HG03342 (cell line): ENCODE results near the gene MIX23.
A peak's percentile ranks its signal among the peaks of the same experiment; 100 is the strongest.

Experiments used
- ATAC-seq: cut with Tn5 transposase; IDR thresholded peaks from one replicate; pipeline ENCODE4 v1.9.1; 2021; ENCODE audit warnings: mild to moderate bottlenecking, moderate library complexity; ENCODE audit not compliant: unreplicated experiment

The MIX23 gene

DNA sequence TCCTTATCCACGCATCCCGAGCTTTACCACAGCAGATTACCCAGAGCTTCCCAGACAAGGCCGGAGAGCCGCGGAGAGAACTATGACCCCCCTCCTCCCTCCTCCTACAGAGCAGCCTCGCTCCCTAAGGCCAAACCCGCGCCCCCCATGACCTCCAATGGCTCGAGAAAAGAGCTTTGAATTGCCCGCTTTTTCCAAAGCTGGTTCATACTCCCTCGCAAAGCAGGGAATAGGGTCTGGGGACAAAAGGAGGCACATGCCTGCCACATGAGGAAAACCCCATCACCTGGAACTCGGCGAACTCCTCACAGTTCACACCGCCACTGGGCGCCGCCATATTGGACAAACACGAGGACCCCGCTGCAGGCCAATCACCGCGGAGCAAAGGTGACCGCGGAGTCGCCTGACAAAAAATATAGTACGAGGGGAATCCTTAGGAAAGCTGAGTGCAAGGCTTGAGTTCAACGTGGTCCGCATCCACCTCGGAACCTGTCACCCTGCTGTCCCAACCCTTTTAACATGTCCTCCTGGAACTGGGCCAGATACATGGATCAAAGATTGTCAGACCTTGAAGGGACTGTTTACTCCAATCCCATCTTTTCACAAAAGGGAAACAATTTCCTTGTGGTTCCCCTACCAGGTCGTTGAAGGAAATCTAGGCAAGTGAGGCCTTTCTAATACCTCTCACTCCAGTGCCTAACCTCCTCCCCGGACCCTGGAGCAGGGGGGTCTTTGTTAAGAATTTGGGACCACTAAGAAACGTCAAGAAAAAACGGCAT is at the start of gene MIX23:
Gene MIX23 (minus strand): TSS at position 344 of the 779 bp plus-strand sequence. CDS start 7 bp downstream, at position 337.
- peak; percentile 45 for ATAC-seq

DNA sequence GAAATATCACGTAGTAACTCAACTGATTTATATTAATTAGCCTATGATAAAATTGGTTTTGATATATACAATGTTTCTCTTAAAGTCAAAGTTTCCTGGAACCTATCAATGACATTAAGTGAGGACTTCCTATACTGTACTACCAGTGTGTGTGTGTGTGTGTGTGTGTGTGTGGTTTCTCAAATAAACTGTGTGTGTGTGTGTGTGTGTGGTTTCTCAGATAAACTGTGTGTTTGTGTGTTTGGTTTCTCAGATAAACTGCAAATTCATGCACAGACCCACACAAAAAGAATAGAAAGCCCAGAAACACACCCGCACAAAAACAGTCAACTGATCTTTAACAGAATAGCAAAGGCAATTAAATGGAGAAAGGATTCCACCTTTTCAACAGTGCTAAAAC is 47.3 kb upstream of the MIX23 start:
- no peak for ATAC-seq

DNA sequence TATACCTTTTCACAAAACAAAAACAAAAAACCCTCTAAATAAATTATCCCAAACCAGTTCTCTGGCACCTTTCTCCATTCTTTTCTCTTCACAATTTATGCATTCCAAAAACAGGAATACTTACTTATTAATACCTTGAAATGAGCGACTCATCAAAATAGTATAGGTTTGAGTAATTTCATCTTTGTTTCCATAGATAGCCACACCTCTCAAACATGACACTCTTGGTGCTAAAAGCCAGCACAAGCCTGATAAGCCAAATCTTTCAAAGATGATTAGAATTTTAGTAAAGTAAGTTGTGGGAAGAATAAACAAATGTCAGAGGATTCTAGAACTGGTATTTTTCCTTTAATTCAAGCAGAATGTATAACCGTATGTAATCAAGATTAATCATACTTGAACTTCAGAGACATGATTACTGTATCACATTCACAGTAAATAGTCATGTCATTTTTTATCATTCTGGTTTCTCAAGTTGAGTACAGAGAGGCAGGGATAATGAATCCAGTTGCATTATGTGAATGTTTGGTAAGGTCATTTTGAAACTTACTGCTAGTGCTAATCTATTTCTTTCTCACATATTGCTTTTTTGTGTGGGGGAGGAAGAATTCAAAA is 44.9 kb upstream of the MIX23 start:
- ATAC-seq = no peak

DNA sequence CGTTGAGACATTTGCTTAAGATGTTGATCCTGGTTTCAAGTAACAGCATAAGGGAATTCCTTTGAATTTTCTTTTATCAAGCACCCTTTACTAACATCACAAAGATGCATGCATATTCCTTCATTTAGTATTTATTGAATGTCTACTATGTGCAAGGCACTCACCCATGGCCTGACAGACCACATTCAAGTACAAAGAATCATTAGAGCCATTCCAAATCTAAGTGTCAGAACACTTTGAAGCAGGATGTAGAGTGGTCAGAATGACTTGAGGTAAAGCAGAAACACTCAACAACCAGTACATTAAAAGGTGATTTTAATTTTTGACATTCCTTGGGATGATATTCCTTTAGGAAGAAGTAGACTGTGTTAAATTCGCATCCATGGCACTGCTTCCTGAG is 38.8 kb upstream of the MIX23 start:
- ATAC-seq = no peak

DNA sequence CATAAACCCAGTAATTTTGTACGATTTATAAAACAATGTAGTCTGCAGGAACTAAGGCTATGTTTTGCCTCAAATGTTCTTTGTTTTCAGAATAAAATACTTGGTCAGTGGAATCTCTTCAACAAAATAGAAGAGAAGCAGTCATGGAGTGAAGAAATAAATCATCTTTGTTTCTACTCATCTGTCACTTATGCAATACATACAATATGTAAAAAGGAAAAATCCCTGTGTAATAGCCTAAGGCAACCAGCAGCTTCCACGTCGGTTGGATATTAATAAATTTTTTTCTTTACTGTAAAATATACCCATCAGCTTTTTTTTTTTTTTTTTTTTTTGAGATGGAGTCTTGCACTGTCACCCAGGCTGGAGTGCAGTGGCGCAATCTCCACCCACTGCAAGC is 38.1 kb upstream of the MIX23 start:
- no peak for ATAC-seq

GRCh38 chr3:122416966-122417365 is 33.9 kb upstream of the MIX23 start:
- no peak for ATAC-seq

DNA sequence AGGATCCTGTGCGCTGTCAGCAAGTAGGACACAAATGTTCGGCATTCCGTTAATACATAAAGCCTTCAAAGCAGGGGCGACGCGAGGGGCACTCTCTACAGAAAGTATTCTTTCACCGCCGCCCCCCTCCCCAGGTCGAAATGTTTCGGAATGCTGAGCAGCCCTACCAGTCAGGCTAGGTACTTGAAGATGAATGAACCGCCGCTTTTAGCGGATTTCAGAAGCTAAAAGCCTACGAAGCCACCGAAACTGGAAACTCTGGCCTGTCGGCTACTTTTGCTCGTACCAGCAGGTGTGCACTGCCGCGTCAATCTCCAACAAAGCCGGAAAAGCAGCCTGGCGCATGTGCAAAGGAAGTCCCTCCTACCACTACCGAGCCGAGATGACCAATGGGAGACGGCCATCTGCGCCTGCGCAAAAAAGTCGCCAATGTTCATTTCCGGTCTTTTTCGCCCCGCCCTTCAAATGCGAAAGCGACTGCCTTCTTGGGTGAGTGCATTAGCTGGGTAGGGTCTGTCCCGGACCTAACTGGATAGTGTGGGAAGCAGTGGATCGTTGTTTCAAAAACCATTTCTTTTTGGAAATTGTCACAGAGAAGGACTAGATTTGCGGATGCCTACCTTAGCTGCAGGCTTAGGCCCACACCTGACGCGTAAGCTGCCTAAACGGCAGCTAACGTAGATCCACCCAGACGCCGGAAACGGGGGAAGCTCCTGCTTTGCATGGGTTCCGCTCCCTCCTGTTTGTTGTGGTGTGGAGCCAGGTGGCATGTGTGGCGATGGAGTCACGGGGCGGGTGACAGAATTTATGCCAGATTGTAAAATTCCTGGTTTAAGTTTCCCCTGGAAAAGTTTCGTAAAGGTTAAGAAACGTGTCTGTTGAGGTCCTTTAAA is 33.0 kb upstream of the MIX23 start, which contains the start of gene WDR5B:
Gene WDR5B (minus strand): TSS at position 301 of the 893 bp plus-strand sequence. CDS start 534 bp downstream, outside the sequence.
- peak; percentile 84 for ATAC-seq

- peak; percentile 66 for ATAC-seq
Observed at GRCh38 chr3:122415104-122415744, 32.2 kb upstream of the MIX23 start.

DNA sequence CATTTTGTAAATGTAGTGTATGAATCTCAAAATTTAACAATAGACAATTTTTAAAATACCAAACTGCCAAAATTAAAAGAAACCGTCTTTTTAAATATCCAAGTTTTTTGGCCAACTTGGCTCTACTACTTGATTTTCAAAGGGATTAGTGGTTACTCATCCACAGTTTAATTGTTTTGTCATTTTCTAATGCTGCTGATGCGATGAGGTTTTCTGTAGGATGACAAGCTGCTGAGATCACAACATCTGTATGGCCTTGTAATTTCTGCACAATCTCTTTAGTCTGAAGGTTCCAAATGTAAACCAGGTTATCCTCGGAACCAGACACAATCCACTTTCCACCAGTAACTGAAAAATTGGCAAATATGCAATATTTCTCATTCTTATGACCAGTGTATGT is 31.4 kb upstream of the MIX23 start:
- no peak for ATAC-seq

- ATAC-seq = no peak
Observed at GRCh38 chr3:122410639-122411038, 27.6 kb upstream of the MIX23 start.

DNA sequence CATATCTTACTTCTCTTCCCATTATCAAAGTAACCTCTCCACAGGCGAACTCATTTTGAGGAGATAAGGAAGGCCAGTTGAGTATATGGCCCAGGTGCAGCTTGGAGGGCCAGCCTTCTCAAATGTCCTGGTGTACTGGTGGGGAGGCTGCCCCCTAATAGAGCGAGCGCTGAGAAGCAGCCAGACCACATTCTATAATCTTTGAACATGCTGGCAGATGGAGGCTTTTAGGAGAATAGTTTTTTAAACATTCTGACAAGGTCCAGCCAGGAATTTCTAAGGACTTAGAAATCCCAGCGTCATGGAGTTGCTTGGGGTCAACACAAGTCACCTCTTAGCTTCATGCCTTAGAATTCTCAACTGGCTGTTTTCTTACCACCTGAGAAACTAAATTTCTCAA is 27.1 kb upstream of the MIX23 start:
- ATAC-seq = no peak

DNA sequence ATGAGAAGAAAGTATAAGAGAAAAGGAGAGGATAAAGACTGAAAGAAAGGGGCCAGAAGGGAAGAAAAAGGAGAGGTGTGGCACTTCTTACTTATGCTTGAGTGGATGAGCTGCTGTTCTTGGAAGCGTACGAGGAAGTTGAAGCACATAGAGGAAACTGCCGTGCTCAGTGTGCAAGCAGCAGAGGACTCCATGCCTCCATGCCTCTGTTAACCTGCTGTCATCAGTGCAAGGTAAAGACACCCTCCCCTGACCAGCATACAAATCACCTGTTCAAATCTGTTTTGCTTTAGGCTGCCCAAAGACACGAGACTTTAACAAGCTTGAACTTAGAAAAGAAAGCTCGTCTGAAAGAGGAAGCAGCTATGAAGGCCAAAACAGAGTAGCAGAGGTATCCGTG is 26.4 kb upstream of the MIX23 start:
- ATAC-seq = no peak

DNA sequence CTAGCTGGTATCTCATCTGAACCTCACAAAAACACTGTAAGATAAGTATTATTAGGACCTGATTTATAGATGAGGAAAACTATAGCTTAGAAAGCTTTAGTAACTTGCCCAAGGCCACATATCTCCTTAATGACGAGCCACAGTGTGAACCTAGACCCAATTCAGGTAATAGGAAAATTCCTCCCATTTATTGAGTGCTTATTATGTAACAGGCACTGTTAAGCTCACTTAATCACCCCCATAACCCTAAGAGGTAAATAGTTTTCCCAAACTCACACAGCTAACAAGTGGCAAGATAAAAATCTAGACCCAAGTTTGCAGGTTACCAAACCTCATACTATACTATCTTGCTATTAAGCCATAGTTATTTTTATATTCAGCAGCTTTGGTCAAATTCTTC is 24.9 kb upstream of the MIX23 start:
- ATAC-seq = no peak

DNA sequence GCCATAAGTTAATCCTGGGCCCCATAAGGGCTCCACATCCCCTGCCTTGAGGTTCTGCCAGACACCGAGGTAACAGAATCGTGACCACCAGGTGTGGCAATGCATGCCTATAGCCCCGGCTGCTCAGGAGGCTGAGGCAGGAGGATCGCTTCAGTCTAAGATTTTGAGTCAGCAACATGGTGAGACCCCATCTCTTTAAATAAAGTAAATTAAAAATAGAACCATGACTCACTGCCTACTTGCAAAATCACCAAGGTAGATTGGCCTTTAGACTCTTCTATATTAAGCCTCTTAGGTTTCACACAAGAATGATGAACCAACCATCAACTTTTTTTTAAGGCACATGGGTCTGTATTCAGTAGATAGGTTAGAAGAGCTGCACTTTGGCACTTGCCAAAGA is 23.2 kb upstream of the MIX23 start:
- no peak for ATAC-seq

DNA sequence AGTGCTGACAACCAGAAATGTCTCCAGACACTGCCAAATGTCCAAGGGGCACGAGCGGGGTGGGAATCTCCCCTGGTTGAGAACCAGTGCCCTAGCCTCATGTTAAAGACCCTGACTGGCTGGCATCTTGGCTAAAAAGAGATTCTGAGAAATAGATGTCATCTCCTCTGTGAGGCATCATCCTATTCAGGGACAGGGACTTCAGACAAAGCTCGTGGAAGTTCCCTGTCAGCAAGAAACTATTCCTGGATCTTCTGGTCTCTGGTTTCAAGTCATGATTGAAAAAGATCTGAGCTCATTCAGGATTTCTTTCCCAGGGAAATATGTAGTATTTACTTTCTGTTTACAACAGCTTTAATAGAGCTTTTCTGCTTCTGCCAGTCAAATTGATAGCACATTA is 22.0 kb upstream of the MIX23 start:
- no peak for ATAC-seq

DNA sequence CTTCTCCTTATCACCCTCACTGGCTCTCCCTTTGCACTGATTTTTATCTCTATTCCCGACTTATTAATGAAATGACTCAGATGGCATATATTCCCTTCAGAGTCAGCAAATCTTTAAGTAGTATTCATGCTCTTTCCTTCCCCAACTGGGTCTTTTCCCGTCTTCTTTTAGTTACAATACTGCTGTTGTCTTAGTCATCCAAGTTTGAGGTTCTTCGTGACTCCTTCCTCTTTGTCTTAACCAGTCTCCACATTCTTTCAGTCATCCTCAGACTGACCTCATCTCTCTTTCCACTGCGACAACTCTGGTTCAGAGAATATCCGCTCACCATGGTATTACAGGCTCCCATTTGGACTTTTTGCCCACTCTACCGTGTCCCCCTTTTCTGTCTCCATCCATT is 20.5 kb upstream of the MIX23 start:
- ATAC-seq = no peak

DNA sequence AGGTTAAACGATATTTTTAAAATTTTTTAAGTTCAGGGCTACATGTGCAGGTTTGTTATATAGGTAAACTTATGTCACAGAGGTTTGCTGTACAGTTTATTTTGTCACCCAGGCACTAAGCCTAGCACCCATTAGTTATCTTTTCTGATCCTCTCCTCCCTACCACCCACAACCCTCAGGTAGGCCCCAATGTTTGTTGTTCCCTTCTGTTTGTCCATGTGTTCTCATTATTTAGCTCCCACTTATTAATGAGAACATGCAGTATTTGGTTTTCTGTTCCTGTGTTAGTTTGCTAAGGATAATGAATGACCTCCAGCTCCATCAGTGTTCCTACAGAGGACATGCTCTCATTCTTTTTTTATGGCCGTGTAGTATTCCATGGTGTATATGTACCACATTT is 15.9 kb upstream of the MIX23 start:
- ATAC-seq = no peak

DNA sequence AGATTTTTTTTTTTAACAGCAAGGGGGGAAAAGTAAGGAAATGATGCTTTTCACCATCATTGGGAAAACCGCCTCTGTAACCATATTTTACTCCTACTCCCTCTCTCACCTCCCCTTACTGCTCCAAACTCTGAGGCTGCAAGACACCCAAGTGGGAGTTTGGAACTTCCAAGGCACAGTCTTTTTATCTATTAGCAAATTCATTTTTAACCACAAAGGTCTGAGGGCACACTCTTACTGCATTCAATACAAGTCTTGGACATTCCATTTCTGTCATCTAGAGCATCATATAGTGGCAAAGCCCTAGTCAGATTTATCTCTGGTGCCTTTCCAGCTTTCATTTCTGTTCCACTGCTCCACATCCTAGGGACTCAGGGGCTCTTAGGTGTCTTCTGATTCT is 14.2 kb upstream of the MIX23 start:
- ATAC-seq = no peak

- ATAC-seq = no peak
Observed at GRCh38 chr3:122396511-122396910, 13.5 kb upstream of the MIX23 start.

DNA sequence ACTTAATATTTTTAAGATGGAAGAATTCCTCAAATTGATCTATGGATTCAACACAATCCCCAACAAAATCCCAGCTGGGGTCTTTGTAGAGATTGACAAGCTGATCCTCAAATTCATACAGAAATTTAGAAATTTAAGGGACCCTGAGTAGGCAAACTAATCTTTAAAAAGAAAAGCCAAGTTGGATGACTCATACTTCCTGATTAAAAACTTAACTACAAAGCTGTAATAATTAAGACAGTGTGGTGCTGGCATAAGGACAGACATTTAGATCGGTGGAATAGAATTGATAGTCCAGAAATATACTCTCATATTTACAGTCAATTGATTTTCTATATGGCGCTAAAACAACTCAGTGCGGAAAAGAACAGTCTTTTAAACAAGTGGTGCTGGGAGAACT is 12.6 kb upstream of the MIX23 start:
- no peak for ATAC-seq

DNA sequence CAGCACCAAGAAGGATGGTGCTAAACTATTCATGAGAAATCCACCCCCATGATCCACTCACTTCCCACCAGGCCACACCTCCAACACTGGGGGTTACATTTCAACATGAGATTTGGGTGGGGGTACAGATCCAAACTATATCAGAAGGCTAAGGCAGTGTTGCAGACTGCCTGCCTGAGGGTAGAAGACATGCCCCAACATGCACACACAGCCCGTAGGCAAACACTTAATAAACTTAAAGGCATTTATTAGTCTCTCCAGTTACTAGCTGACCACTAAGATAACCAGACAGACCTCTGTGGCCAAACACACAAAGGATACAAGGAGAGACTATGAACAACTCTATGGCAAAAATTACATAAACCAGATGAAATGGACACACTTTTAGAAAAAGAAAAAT is 11.1 kb upstream of the MIX23 start:
- ATAC-seq = no peak
